ENCODE data around the gene COL20A1.

GRCh38 chr20:63375438-63375837 is 82.5 kb downstream of the COL20A1 start:
- TF ChIP-seq CTCF (conservative IDR thresholded peaks at IDR 0.05) (no peak), ZFX (IDR thresholded peaks at IDR 0.05) (no peak)
